ENCODE data around the gene CHRND. TPM values are rescaled to one million over a fixed set of nuclear protein-coding genes. Genes with fewer than 3 reads are reported as not detected.

CHRND gene
- total and polyA plus RNA-seq, 2 experiments from 2014 or later, result 0.10 to 0.11 TPM

DNA sequence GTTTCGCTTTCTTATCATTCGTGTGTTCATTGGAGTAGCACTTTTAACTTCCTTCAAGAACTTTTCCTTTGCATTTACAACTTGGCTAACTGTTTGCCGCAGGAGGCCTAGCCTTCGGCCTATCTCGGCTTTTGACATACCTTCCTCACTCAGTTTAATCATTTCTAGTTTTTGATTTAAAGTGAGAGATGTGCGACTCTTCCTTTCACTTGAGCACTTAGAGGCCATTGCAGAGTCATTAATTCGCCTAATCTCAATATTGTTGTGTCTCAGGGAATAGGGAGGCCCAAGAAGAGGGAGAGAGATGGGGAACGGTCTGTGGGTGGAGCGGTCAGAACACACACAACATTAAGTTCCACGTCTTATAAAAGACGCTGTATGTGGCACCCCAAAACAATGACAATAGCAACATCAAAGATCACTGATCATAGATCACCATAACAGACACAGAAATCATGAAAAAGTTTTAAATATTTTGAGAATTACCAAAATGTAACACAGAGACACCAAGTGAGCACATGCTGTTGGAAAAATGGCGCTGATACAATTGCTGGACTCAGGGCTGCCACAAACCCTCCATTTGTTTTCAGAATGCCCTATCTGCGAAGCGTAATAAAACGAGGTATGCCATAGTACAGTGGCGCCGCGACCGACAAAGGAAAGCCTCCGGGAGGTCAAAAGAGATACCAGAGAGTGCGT lies 23.8 kb downstream of the CHRND start (continued):
- TF ChIP-seq POLR2AphosphoS5 (IDR thresholded peaks at IDR 0.05; ENCODE audit: low read depth), result no peak
- TF ChIP-seq, protein P1, sequence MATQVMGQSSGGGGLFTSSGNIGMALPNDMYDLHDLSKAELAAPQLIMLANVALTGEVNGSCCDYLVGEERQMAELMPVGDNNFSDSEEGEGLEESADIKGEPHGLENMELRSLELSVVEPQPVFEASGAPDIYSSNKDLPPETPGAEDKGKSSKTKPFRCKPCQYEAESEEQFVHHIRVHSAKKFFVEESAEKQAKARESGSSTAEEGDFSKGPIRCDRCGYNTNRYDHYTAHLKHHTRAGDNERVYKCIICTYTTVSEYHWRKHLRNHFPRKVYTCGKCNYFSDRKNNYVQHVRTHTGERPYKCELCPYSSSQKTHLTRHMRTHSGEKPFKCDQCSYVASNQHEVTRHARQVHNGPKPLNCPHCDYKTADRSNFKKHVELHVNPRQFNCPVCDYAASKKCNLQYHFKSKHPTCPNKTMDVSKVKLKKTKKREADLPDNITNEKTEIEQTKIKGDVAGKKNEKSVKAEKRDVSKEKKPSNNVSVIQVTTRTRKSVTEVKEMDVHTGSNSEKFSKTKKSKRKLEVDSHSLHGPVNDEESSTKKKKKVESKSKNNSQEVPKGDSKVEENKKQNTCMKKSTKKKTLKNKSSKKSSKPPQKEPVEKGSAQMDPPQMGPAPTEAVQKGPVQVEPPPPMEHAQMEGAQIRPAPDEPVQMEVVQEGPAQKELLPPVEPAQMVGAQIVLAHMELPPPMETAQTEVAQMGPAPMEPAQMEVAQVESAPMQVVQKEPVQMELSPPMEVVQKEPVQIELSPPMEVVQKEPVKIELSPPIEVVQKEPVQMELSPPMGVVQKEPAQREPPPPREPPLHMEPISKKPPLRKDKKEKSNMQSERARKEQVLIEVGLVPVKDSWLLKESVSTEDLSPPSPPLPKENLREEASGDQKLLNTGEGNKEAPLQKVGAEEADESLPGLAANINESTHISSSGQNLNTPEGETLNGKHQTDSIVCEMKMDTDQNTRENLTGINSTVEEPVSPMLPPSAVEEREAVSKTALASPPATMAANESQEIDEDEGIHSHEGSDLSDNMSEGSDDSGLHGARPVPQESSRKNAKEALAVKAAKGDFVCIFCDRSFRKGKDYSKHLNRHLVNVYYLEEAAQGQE (IDR thresholded peaks at IDR 0.05; ENCODE audit: unreplicated experiment), result no peak

DNA sequence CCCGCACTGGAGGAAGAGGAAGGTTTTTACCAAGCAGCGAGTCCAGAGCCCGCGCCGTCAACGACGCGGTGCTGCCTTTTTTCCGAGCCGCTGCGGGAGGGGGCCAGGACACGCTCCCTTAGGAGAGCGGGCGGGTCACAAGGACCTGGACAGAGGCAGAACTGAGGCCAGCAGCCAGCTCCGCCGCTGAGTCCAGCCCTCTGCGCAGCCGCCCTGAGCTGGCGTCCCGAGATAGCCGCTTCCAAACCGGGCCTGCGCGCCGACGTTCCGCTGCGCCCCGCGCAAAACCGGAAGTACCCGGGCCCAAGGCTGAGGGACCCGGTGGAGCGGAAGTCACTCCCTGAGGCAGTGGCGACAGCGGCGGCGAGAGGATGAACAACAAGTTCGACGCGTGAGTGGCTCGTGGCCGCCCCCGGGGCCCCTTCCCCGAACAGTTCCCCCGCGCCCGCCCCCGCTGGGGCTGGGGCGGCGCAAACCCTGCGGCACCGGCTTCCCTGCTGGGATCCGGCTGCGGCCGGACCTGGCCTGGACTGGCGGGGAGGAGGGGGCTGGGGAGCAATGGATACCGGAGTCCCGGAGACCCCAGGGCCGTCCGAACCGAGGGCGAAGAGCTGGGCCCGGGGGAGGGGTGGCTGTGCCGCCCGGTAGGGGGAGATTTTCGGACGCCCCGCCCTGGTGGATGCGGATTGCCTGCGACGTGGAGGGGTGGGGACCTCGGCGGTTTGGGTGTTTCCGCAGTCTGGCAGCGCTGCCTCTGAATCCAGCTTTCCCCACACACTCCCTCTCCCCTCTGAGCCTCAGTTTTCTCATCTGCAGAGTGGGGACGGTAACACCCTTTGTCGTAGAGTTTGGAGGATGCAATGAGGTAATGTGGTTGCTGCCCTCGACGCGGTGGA lies 24.6 kb downstream of the CHRND start, which contains the start of the genes EIF4E2 and TIGD1:
Gene EIF4E2 (plus strand): TSS at position 336 of the 896 bp plus-strand sequence. CDS start 36 bp downstream, at position 372.
Gene TIGD1 (minus strand): TSS at position 204 of the 896 bp plus-strand sequence. CDS start 675 bp downstream, outside the sequence.
- H3K4me1 ChIP-seq (ENCODE audit: insufficient read depth), result peaks cover 12% of the 10 kb centered on the region
- H3K4me2 ChIP-seq, result peak within 1 kb of the TSS; percentile 96
- peaks cover 84% of the 10 kb centered on the region for H3K79me2 ChIP-seq (replicated peaks; ENCODE audit: insufficient read depth)
- peak; percentile 97 for ATAC-seq
- no peaks in the 10 kb centered on the region for H3K9me2 ChIP-seq (ENCODE audit: insufficient read depth)
- H3K27me3 Mint-ChIP-seq (ENCODE audit: insufficient read depth, low read depth, poor library complexity), result peaks cover 5% of the 10 kb centered on the region
- H3K27ac ChIP-seq (ENCODE audit: low read depth), result peak within 1 kb of the TSS; percentile 98
- peak within 1 kb of the TSS; percentile 99 for H3K4me3 Mint-ChIP-seq
- H4K20me1 ChIP-seq (replicated peaks; ENCODE audit: insufficient read depth), result peaks cover 29% of the 10 kb centered on the region
- H3K4me3 ChIP-seq, result peak within 1 kb of the TSS; percentile 96
- peaks cover 54% of the 10 kb centered on the region for H3K36me3 Mint-ChIP-seq (ENCODE audit: low read depth)
- H2AFZ ChIP-seq, result peak within 1 kb of the TSS; percentile 91
- peak; percentile 97 for DNase-seq (ENCODE audit: low spot score)
- H3K27ac Mint-ChIP-seq, result peak within 1 kb of the TSS; percentile 99
- H3K4me1 Mint-ChIP-seq, result peaks cover 15% of the 10 kb centered on the region
- peaks cover 14% of the 10 kb centered on the region for H3K36me3 ChIP-seq (ENCODE audit: insufficient read depth)
- peaks cover 8% of the 10 kb centered on the region for H3F3A ChIP-seq (replicated peaks; ENCODE audit: low read depth)
- no peaks in the 10 kb centered on the region for H3K27me3 ChIP-seq (ENCODE audit: insufficient read depth)
- H3K9me3 Mint-ChIP-seq, result peaks cover 15% of the 10 kb centered on the region; the same call in 2 of the 3 replicates
- TF ChIP-seq JUNB (IDR thresholded peaks at IDR 0.05; ENCODE audit: unreplicated experiment) (no peak), EZH2phosphoT487 (IDR thresholded peaks at IDR 0.05; ENCODE audit: unreplicated experiment) (no peak), STAT1 (IDR thresholded peaks at IDR 0.05; ENCODE audit: unreplicated experiment) (no peak), ZNF114 (CRISPR knock-in tag; IDR thresholded peaks at IDR 0.05) (no peak), EZH2 (IDR thresholded peaks at IDR 0.05; ENCODE audit: low read depth, unreplicated experiment) (no peak)
- TF ChIP-seq, protein P2, sequence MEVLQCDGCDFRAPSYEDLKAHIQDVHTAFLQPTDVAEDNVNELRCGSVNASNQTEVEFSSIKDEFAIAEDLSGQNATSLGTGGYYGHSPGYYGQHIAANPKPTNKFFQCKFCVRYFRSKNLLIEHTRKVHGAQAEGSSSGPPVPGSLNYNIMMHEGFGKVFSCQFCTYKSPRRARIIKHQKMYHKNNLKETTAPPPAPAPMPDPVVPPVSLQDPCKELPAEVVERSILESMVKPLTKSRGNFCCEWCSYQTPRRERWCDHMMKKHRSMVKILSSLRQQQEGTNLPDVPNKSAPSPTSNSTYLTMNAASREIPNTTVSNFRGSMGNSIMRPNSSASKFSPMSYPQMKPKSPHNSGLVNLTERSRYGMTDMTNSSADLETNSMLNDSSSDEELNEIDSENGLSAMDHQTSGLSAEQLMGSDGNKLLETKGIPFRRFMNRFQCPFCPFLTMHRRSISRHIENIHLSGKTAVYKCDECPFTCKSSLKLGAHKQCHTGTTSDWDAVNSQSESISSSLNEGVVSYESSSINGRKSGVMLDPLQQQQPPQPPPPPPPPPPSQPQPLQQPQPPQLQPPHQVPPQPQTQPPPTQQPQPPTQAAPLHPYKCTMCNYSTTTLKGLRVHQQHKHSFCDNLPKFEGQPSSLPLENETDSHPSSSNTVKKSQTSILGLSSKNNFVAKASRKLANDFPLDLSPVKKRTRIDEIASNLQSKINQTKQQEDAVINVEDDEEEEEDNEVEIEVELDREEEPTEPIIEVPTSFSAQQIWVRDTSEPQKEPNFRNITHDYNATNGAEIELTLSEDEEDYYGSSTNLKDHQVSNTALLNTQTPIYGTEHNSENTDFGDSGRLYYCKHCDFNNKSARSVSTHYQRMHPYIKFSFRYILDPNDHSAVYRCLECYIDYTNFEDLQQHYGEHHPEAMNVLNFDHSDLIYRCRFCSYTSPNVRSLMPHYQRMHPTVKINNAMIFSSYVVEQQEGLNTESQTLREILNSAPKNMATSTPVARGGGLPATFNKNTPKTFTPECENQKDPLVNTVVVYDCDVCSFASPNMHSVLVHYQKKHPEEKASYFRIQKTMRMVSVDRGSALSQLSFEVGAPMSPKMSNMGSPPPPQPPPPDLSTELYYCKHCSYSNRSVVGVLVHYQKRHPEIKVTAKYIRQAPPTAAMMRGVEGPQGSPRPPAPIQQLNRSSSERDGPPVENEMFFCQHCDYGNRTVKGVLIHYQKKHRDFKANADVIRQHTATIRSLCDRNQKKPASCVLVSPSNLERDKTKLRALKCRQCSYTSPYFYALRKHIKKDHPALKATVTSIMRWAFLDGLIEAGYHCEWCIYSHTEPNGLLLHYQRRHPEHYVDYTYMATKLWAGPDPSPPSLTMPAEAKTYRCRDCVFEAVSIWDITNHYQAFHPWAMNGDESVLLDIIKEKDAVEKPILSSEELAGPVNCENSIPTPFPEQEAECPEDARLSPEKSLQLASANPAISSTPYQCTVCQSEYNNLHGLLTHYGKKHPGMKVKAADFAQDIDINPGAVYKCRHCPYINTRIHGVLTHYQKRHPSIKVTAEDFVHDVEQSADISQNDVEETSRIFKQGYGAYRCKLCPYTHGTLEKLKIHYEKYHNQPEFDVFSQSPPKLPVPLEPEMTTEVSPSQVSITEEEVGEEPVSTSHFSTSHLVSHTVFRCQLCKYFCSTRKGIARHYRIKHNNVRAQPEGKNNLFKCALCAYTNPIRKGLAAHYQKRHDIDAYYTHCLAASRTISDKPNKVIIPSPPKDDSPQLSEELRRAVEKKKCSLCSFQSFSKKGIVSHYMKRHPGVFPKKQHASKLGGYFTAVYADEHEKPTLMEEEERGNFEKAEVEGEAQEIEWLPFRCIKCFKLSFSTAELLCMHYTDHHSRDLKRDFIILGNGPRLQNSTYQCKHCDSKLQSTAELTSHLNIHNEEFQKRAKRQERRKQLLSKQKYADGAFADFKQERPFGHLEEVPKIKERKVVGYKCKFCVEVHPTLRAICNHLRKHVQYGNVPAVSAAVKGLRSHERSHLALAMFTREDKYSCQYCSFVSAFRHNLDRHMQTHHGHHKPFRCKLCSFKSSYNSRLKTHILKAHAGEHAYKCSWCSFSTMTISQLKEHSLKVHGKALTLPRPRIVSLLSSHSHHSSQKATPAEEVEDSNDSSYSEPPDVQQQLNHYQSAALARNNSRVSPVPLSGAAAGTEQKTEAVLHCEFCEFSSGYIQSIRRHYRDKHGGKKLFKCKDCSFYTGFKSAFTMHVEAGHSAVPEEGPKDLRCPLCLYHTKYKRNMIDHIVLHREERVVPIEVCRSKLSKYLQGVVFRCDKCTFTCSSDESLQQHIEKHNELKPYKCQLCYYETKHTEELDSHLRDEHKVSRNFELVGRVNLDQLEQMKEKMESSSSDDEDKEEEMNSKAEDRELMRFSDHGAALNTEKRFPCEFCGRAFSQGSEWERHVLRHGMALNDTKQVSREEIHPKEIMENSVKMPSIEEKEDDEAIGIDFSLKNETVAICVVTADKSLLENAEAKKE (CRISPR knock-in tag; IDR thresholded peaks at IDR 0.05), result no peak
- TF ChIP-seq, protein P1 (IDR thresholded peaks at IDR 0.05; ENCODE audit: unreplicated experiment), result no peak

All from GM23338 (cell line).